MM.1S (cell line): ENCODE measurements around the gene MGAT5.

Experiments used
- EZH2 ChIP-seq: fragments of 300-600 bp; sonication (generic); optimal IDR thresholded peaks from 2 replicates; pipeline ENCODE3; 2017; ENCODE audit warnings: low read depth, mild to moderate bottlenecking, antibody characterized with exemption, low read length, mixed read lengths
- EZH2phosphoT487 ChIP-seq: fragments of 300-600 bp; sonication (generic); IDR thresholded peaks from 2 replicates; pipeline ENCODE4 v1.6.1; 2018; ENCODE audit warnings: antibody characterized with exemption, low read length
- TF ChIP-seq, protein P1 (sequence below): fragments of 300-600 bp; sonication (generic); IDR thresholded peaks from 2 replicates; pipeline ENCODE4 v1.5.1; 2016; ENCODE audit warnings: antibody characterized with exemption, low read length, mixed read lengths

DNA sequence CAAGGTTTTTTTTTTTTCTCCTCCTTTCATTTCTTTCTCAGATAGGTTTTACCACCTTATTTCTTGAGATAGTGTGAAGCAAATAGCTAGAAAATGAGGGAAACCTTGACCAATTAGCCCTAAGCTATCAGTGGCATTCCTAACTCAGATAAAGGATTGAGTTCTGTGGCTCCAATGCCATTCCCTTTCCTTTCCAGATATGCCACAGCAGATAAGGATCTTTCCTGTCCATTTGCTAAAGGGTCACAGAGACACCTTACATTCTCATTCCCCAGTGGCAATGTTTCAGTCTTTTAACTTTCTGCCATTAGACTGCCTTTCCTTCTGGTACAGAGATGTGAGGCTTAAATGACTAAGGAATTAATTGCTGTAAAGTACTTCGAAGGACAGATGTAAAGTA lies 81.7 kb downstream of the MGAT5 start:
- TF ChIP-seq, protein P1, sequence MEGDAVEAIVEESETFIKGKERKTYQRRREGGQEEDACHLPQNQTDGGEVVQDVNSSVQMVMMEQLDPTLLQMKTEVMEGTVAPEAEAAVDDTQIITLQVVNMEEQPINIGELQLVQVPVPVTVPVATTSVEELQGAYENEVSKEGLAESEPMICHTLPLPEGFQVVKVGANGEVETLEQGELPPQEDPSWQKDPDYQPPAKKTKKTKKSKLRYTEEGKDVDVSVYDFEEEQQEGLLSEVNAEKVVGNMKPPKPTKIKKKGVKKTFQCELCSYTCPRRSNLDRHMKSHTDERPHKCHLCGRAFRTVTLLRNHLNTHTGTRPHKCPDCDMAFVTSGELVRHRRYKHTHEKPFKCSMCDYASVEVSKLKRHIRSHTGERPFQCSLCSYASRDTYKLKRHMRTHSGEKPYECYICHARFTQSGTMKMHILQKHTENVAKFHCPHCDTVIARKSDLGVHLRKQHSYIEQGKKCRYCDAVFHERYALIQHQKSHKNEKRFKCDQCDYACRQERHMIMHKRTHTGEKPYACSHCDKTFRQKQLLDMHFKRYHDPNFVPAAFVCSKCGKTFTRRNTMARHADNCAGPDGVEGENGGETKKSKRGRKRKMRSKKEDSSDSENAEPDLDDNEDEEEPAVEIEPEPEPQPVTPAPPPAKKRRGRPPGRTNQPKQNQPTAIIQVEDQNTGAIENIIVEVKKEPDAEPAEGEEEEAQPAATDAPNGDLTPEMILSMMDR = no peak
- TF ChIP-seq EZH2 (no peak), EZH2phosphoT487 (no peak)
